SK-N-SH (cell line): ENCODE measurements around the gene GPR27. TPM values are rescaled to one million over a fixed set of nuclear protein-coding genes. Genes with fewer than 3 reads are reported as not detected.
A peak's percentile ranks its signal among the peaks of the same experiment; 100 is the strongest.

Source experiments
- CTCF ChIA-PET: fragments of 300-600, 350-600 bp; formaldehyde crosslinking; extraction: SDS; loops from one replicate; lab custom pipeline; 2021; lab: Yijun Ruan, JAX
- POLR2A ChIA-PET: fragments of 350-600 bp; sonication (Branson Sonifier 250); formaldehyde crosslinking; extraction: SDS; loops from one replicate; lab custom pipeline; 2020; ENCODE audit warnings: antibody characterized with exemption, inconsistent platforms; lab: Yijun Ruan, JAX
- DNase-seq: peaks from one replicate; pipeline ENCODE4 v3.0.0; 2012
- H2AFZ ChIP-seq: fragments of 200-600 bp; sonication (generic); 2 replicates; pipeline ENCODE4 v1.8.1; 2016; ENCODE audit warnings: antibody characterized with exemption, mild to moderate bottlenecking, low read depth
- H3F3A ChIP-seq: fragments of 200-600 bp; sonication (generic); replicated peaks from 2 replicates; pipeline ENCODE3; 2016; ENCODE audit warnings: antibody characterized with exemption, mild to moderate bottlenecking; ENCODE audit not compliant: insufficient read depth
- H3K27ac ChIP-seq, 2 experiments: fragments of 200-500 bp in 1 of 2; fragments of 200-600 bp in 1 of 2; sonication (Bioruptor generic) in 1 of 2; sonication (generic), shearing (Covaris generic) in 1 of 2; 2 replicates each; pipeline versions ENCODE4 v1.5.1 to v1.6.1; 2014 to 2016; ENCODE audit warnings: low read depth in 2 of 2, inconsistent platforms in 1 of 2, low read length in 1 of 2, mild to moderate bottlenecking in 1 of 2, mixed read lengths in 1 of 2
- H3K27me3 ChIP-seq: fragments of 200-600 bp; sonication (generic), shearing (Covaris generic); 2 replicates; pipeline ENCODE4 v1.6.1; 2016; ENCODE audit warnings: mixed run types; ENCODE audit not compliant: insufficient read depth
- H3K36me3 ChIP-seq, 2 experiments: fragments of 200-500 bp in 1 of 2; fragments of 200-600 bp in 1 of 2; sonication (Bioruptor generic) in 1 of 2; sonication (generic) in 1 of 2; replicated peaks in 1 of 2; 2 replicates each; pipeline versions ENCODE3 to v1.5.1; 2014 to 2016; ENCODE audit warnings: low read length in 1 of 2, mild to moderate bottlenecking in 1 of 2; ENCODE audit not compliant: insufficient read depth in 2 of 2, control insufficient read depth in 1 of 2
- H3K4me1 ChIP-seq, 2 experiments: fragments of 200-500 bp in 1 of 2; fragments of 200-600 bp in 1 of 2; sonication (Bioruptor generic) in 1 of 2; sonication (generic), shearing (Covaris generic) in 1 of 2; 2 replicates each; pipeline versions ENCODE4 v1.5.1 to v1.6.1; 2014 to 2016; ENCODE audit warnings: low read depth in 1 of 2, low read length in 1 of 2, mixed run types in 1 of 2; ENCODE audit not compliant: insufficient read depth in 2 of 2, control insufficient read depth in 1 of 2
- H3K4me2 ChIP-seq: fragments of 200-600 bp; sonication (generic), shearing (Covaris generic); 2 replicates; pipeline ENCODE4 v1.6.1; 2017; ENCODE audit warnings: mixed run types
- H3K4me3 ChIP-seq, 2 experiments: fragments of 200-500 bp in 1 of 2; fragments of 200-600 bp in 1 of 2; sonication (Bioruptor generic) in 1 of 2; sonication (generic), shearing (Covaris generic) in 1 of 2; 2 replicates each; pipeline versions ENCODE4 v1.5.1 to v1.8.1; 2014 to 2016; ENCODE audit warnings: low read depth in 2 of 2, inconsistent platforms in 1 of 2, low read length in 1 of 2, mild to moderate bottlenecking in 1 of 2, mixed read lengths in 1 of 2, moderate library complexity in 1 of 2
- H3K79me2 ChIP-seq: fragments of 200-600 bp; sonication (generic); 2 replicates; pipeline ENCODE4 v1.8.1; 2017; ENCODE audit warnings: mild to moderate bottlenecking; ENCODE audit not compliant: insufficient read depth
- H3K9ac ChIP-seq: fragments of 200-600 bp; sonication (generic); 2 replicates; pipeline ENCODE4 v1.6.1; 2017; ENCODE audit warnings: mixed run types
- H3K9me2 ChIP-seq: fragments of 200-600 bp; sonication (generic); 2 replicates; pipeline ENCODE4 v1.6.1; 2017; ENCODE audit warnings: mixed run types
- H3K9me3 ChIP-seq: fragments of 200-600 bp; sonication (generic); 2 replicates; pipeline ENCODE4 v1.6.1; 2017; ENCODE audit warnings: mixed run types, mild to moderate bottlenecking, moderate library complexity
- H4K20me1 ChIP-seq: fragments of 200-600 bp; sonication (generic); 2 replicates; pipeline ENCODE4 v1.6.1; 2017; ENCODE audit warnings: mild to moderate bottlenecking, mixed run types; ENCODE audit not compliant: insufficient read depth
- CHD2 ChIP-seq: fragments of 150-350 bp; IDR thresholded peaks from 2 replicates; pipeline ENCODE4 v1.6.1; 2018; ENCODE audit warnings: low read length; ENCODE audit not compliant: partially characterized antibody
- CTCF ChIP-seq: fragments of 200-600 bp; sonication (generic); IDR thresholded peaks from 2 replicates; pipeline ENCODE4 v1.6.1; 2017; ENCODE audit warnings: antibody characterized with exemption, mild to moderate bottlenecking, moderate library complexity
- EZH2phosphoT487 ChIP-seq: fragments of 200-600 bp; sonication (generic); IDR thresholded peaks from 2 replicates; pipeline ENCODE4 v1.6.1; 2017; ENCODE audit warnings: low read depth, mixed run types, mild to moderate bottlenecking, antibody characterized with exemption, moderate library complexity, borderline replicate concordance
- FOSL2 ChIP-seq: IDR thresholded peaks from 2 replicates; pipeline ENCODE4 v1.4.0; 2012; ENCODE audit warnings: low read depth, mild to moderate bottlenecking, moderate library complexity, borderline replicate concordance
- FOXJ3 ChIP-seq: sonication (generic); formaldehyde crosslinking; IDR thresholded peaks from 2 replicates; pipeline ENCODE4 v1.5.1; 2020; ENCODE audit warnings: mild to moderate bottlenecking, missing genetic modification reagents
- FOXM1 ChIP-seq: IDR thresholded peaks from 2 replicates; pipeline ENCODE4 v1.4.0; 2012; ENCODE audit warnings: low read depth, mild to moderate bottlenecking
- JUND ChIP-seq: IDR thresholded peaks from 2 replicates; pipeline ENCODE4 v1.4.0; 2012
- MAX ChIP-seq: IDR thresholded peaks from 2 replicates; pipeline ENCODE4 v1.4.0; 2012; ENCODE audit warnings: low read depth
- NFIC ChIP-seq: IDR thresholded peaks from 2 replicates; pipeline ENCODE4 v1.4.0; 2012; ENCODE audit warnings: borderline replicate concordance
- NRF1 ChIP-seq: IDR thresholded peaks from 2 replicates; pipeline ENCODE4 v1.6.1; 2012; ENCODE audit warnings: low read depth, mild to moderate bottlenecking, low read length
- RCOR1 ChIP-seq: fragments of 150-350 bp; IDR thresholded peaks from 2 replicates; pipeline ENCODE4 v1.6.1; 2017; ENCODE audit warnings: antibody characterized with exemption, low read length
- RXRA ChIP-seq: IDR thresholded peaks from 2 replicates; pipeline ENCODE4 v1.4.0; 2012; ENCODE audit warnings: low read depth, mild to moderate bottlenecking, borderline replicate concordance
- SIN3A ChIP-seq: IDR thresholded peaks from 2 replicates; pipeline ENCODE4 v1.6.1; 2012; ENCODE audit warnings: low read depth, mild to moderate bottlenecking, low read length, moderate library complexity, borderline replicate concordance
- SMC3 ChIP-seq: IDR thresholded peaks from 2 replicates; pipeline ENCODE4 v1.6.1; 2012; ENCODE audit warnings: low read depth, low read length, improper control_type of control experiment
- TEAD4 ChIP-seq: IDR thresholded peaks from 2 replicates; pipeline ENCODE4 v1.4.0; 2012; ENCODE audit warnings: mild to moderate bottlenecking, borderline replicate concordance; ENCODE audit not compliant: insufficient read depth
- USF1 ChIP-seq: IDR thresholded peaks from 2 replicates; pipeline ENCODE4 v1.4.0; 2012; ENCODE audit warnings: low read depth, borderline replicate concordance
- YY1 ChIP-seq: IDR thresholded peaks from 2 replicates; pipeline ENCODE4 v1.4.0; 2012; ENCODE audit warnings: low read depth, mild to moderate bottlenecking
- WGBS: methylation state at CpG from one replicate; pipeline ENCODE4 v1.1.6; 2017; ENCODE audit warnings: low lambda C conversion rate; 5-methylcytosine and 5-hydroxymethylcytosine counted together
- polyA plus RNA-seq, 3 experiments: library from polyadenylated mRNA; depleted of rRNA; stranded (reverse); fragments of >200 nt; gene quantifications; 2 replicates each; pipeline ENCODE4 v1.2.3, GENCODE V29; 2012

The GPR27 gene
- polyA plus RNA-seq, 1 of the 3 experiments (the other 2 are of a cell fraction) = 0.05 TPM

- no peak for TF ChIP-seq CHD2
- TF ChIP-seq YY1 = no peak
- no peak for TF ChIP-seq FOXJ3 (CRISPR knock-in tag)
- no peak for TF ChIP-seq SIN3A
- no peak for TF ChIP-seq TEAD4
- TF ChIP-seq, all 33 proteins: peak for 0
- Histone ChIP-seq H3K9ac (no peak overlapping the region), H3K4me1 (peaks cover 0 to 6% of the 10 kb centered on the region in 2 experiments; a peak in 1 of 4 replicates), H3F3A (no peaks in the 10 kb centered on the region), H3K4me3 (peak overlapping the region in 1 of 2 experiments; percentile 41; a peak in 1 of 4 replicates), H3K9me2 (no peaks in the 10 kb centered on the region), H3K36me3 (no peaks in the 10 kb centered on the region), H3K9me3 (no peaks in the 10 kb centered on the region), H2AFZ (no peak overlapping the region), H3K27me3 (peaks cover 28% of the 10 kb centered on the region), H3K4me2 (no peak overlapping the region), H3K27ac (no peak overlapping the region), H3K79me2 (no peaks in the 10 kb centered on the region), H4K20me1 (no peaks in the 10 kb centered on the region)
- no peak for DNase-seq
- 70% methylated on average over 28 of the region's 28 CpGs for WGBS
- POLR2A ChIA-PET = no interaction called here
- CTCF ChIA-PET = no interaction called here
Measured at GRCh38 chr3:71785532-71786216, 32.0 kb downstream of the GPR27 start.

GRCh38 chr3:71786217-71786549 lies 32.5 kb downstream of the GPR27 start:
- no peaks in the 10 kb centered on the region for H3K36me3 ChIP-seq
- H3K27ac ChIP-seq = no peak overlapping the region
- H3K79me2 ChIP-seq = no peaks in the 10 kb centered on the region
- no peak overlapping the region for H3K9ac ChIP-seq
- no peaks in the 10 kb centered on the region for H4K20me1 ChIP-seq
- WGBS = 81% methylated on average over 8 of the region's 8 CpGs
- CTCF ChIA-PET = no interaction called here
- peaks cover 0 to 6% of the 10 kb centered on the region in 2 experiments; a peak in 1 of 4 replicates for H3K4me1 ChIP-seq
- H3K9me2 ChIP-seq = no peaks in the 10 kb centered on the region
- H2AFZ ChIP-seq = no peak overlapping the region
- TF ChIP-seq JUND (no peak), FOSL2 (no peak), CHD2 (no peak), FOXJ3 (CRISPR knock-in tag) (no peak)
- H3K27me3 ChIP-seq = peaks cover 28% of the 10 kb centered on the region
- no peaks in the 10 kb centered on the region for H3F3A ChIP-seq
- POLR2A ChIA-PET = no interaction called here
- no peak overlapping the region for H3K4me3 ChIP-seq
- DNase-seq = no peak
- no peaks in the 10 kb centered on the region for H3K9me3 ChIP-seq
- no peak overlapping the region for H3K4me2 ChIP-seq

GRCh38 chr3:71786551-71786950 lies 32.9 kb downstream of the GPR27 start:
- H4K20me1 ChIP-seq = no peaks in the 10 kb centered on the region
- H3K9me2 ChIP-seq = no peaks in the 10 kb centered on the region
- H3K27ac ChIP-seq = no peak overlapping the region
- no peak overlapping the region for H3K9ac ChIP-seq
- H3K36me3 ChIP-seq = no peaks in the 10 kb centered on the region
- POLR2A ChIA-PET = no interaction called here
- H3K4me3 ChIP-seq = no peak overlapping the region
- no peaks in the 10 kb centered on the region for H3K9me3 ChIP-seq
- WGBS = 69% methylated on average over 6 of the region's 6 CpGs
- H3K27me3 ChIP-seq = peaks cover 28% of the 10 kb centered on the region
- TF ChIP-seq NFIC (no peak), NRF1 (no peak), RXRA (no peak), CTCF (no peak), RCOR1 (no peak), USF1 (no peak), MAX (no peak), SMC3 (no peak), TEAD4 (no peak), FOXJ3 (CRISPR knock-in tag) (no peak), FOXM1 (no peak), CHD2 (no peak), EZH2phosphoT487 (no peak)
- TF ChIP-seq, all 33 proteins: peak for 0
- Histone ChIP-seq H3F3A (no peaks in the 10 kb centered on the region), H3K4me2 (no peak overlapping the region), H3K4me1 (peaks cover 0 to 6% of the 10 kb centered on the region in 2 experiments; a peak in 1 of 4 replicates), H3K79me2 (no peaks in the 10 kb centered on the region), H2AFZ (no peak overlapping the region)
- DNase-seq = no peak
- CTCF ChIA-PET = no interaction called here
